ENCODE results near the gene OR14J1.
"Not testable (repeated sequence)": the region's sequence is repeated elsewhere in the genome, so short reads cannot be mapped to it uniquely, and the experiment has no call there.

The OR14J1 gene, protein sequence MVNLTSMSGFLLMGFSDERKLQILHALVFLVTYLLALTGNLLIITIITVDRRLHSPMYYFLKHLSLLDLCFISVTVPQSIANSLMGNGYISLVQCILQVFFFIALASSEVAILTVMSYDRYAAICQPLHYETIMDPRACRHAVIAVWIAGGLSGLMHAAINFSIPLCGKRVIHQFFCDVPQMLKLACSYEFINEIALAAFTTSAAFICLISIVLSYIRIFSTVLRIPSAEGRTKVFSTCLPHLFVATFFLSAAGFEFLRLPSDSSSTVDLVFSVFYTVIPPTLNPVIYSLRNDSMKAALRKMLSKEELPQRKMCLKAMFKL

DNA sequence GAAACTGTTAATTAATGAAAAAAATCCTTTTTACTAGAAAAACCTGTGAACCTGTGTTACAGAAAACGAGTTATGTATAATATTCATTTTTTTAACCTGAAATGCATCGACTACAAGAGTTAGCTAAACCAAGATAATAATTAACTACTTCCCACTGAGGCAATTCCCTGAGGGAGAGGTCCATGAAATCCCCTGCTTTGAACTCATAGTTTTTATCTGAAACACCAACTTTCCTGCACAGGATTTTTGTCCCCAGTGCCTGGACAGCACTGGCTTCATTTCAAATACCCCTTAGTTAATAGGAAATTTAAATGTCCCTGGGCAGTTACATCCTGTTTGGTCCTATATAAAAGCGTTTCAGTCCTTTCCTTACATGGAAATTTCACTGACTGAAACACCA, at the start of gene OR14J1:
OR14J1 (plus strand) TSS at position 386 of the 400 bp plus-strand sequence. CDS start 4,989 bp downstream, outside the sequence.
- no peak for DNase-seq (ENCODE audit: low spot score)

DNA sequence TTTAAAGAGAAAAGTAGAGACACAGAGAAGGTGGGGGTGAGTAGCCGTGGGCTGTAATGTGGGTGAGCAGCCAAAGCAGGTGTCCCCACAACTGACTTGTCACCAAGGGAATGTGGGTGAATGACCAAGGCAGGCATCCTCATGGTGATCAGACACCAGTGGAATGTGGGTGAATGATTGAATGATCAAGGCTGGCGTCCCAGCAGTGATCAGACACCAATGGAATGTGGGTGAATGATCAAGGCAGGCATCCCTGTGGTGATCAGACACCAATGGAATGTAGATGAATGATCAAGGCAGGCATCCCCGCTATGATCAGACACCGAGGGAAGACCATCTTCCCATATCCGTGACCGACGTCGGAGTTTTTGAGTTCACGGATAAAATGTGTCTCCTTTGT, 49.8 kb upstream of the OR14J1 start:
- no peak for DNase-seq (ENCODE audit: low spot score)

DNA sequence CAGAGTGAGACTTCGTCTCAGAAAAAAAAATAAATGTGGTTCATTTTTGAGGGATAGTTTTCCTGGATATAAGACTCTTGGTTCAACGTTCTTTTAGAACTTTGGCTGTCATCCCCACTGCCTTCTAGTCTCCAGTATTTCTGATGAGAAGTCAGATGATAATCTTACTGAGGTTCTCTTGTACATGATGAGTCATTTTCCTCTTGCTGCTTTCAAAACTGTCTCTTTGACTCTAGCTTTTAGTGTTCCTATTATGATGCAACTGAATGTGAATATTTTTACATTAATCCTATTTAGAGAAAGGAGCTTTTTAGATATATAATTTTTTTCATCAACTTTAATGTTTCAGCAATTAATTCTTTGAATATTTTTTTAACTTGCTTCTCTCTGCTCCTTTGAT, 46.0 kb upstream of the OR14J1 start:
- DNase-seq (ENCODE audit: low spot score) = no peak

DNA sequence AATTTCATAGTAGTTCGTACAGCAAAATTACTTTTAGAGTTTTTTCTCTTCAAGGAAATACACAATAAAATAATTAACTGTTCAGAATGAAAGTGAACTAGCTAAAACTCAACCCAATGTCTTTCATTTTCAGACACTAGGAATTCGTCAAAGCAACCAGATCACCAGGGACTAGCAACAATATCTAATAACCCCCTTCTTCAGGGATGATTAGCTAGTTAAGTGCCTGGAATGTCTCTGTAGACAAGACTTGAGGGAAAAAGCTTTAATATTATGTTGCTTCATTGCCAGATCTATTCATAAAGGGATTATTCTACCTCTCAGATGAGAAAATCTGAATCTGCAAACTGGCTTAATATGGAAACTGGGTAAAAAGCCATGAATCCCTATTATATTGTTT, 41.8 kb upstream of the OR14J1 start:
- no peak for DNase-seq (ENCODE audit: low spot score)

DNA sequence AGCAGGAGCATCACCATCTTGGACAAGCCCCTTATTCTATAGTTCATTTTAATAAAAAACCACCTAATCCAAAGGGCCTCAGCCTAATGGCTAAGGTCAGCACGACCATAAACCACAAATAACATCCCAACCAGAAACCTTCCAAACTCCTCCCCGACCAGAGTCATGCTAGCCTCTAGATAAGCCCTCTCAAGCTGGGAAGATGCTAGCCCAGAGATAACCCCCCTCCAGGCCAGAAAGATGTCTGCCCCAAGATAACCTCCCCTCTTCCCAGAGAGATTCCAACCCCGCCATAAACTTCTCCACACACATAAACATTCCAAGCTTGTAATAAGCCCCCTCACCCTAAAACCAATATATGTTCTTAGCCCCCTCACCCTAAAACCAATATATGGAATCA, 38.5 kb upstream of the OR14J1 start:
- DNase-seq (ENCODE audit: low spot score) = no peak

DNA sequence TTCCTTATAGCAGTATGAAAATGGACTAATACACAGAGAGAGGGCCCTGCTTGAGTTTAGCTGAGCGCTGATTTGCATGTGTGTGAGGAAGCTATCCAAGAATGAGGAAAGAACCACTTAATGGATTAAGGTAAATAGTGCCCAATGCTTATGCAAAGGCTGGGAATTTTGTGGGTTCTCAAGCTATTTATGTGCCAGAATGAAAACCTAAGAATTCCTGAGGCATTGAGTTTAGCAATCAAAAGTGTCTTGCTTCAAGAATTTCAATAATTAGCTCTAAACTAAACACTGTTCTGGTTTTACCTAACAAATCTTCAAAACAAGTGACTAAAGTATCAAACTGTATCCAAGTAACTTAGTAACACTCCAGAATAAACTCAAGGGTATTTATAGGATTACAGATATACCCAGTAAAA, 7.0 kb upstream of the OR14J1 start:
- DNase-seq (ENCODE audit: low spot score) = no peak

DNA sequence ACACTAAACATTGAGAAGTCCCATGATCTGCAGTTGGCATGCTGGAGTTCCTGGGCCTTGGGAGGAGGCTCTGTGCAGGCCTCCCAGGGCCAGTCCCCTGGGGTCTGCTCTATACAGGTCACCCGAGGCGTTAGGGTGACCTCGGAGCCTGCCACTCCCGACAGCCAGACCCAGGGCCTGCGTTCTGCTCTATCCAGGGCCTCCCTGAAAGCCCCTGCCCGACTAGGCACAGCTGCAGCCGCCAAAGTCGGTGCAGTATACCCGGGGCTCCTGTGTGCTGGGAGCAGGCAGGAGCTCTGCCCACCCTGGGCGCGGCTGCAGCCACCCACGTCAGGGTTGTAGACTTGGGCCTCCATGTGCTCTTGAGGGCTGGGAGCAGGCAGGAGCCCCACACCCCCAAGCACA, 6.3 kb upstream of the OR14J1 start:
- DNase-seq (ENCODE audit: low spot score) = no peak

DNA sequence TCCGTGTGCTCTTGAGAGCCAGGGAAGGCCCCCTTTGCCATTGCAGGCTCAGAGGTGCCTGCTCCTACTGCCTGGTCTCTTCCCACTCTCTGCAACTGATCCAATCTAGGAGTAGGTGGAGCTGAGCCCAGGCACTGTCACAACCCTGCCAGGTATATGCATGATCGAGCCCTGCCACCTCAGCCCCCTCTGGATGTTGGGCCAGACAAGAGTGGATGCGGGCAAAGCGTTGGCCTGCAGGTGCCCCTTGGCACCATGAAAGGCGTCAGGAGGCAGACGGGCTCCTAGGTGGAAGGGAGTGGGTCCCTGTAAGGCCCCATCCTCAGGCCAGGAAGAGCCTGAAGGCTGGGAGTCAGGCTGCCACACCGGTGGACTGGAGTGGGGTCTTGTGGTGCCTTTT, 5.9 kb upstream of the OR14J1 start:
- DNase-seq (ENCODE audit: low spot score) = no peak

DNA sequence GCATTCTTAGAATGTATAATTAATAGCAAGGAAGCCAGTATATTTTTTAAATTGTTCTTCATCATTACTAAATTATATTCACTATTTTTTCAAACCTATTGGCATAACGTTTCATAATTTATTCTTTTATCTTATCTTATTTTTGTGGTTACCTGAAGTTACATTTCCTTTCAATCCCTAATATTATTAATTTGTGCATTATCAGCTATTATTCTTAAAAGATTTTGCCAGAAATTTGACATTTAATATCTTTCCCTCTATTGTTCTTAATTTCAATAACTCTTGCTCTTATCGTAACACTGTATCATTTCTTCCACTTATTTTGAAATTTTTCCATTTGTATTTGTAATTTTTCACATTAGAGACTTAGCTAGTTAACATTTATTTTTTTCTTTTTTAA, 18.4 kb downstream of the OR14J1 start:
- no peak for DNase-seq (ENCODE audit: low spot score)

DNA sequence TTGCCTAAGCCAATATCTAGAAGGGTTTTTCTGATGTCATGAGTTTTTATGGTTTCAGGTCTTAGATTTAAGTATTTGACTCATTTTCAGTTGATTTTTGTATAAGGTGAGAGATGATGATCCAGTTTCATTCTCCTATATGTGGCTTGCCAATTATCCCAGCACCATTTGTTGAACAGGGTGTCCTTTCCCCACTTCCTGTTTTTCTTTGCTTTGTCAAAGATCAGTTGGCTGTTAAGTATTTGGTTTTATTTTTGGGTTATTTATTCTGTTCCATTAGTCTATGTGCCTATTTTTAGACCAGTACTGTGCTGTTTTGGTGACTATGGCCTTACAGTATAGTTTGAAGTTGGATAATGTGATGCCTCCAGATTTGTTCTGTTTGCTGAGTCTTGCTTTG, 21.8 kb downstream of the OR14J1 start:
- DNase-seq (ENCODE audit: low spot score) = not testable (repeated sequence)

DNA sequence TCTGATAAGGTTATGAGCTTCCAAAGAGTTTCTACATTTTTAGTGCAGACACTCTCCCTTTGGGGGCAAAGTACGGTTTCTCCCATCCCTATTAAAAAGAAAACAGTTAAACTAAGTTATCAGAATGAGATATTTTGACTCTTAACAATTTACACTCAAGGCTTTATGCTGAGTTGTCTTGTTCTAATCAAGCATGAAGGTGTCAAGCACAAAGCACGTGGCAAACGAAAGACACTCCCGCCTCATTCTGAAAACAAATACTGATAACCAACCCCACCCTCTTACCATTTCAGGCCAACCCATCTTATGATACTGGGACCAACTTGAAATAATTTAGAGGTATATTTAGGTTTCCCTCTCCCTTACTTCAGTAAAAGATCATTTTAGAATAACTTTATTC, 24.3 kb downstream of the OR14J1 start:
- DNase-seq (ENCODE audit: low spot score) = no peak

DNA sequence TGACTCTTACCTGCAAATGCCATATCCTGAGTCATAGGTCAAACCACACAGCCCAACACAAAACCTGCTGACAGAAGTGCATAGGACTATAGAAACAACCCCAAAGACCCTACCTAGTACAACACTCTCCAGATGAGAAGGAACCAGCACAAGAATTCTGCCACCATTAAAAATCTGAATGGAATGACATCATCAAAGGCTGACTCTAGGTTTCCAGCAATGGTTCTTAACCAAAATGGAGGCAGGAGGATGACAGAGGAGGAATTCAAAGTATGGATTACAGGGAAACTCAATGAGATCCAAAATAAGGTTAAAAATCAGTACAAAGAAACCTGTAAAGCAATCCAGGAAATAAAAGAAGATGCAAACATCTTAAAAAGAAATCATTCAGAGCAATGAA, 31.2 kb downstream of the OR14J1 start:
- no peak for DNase-seq (ENCODE audit: low spot score)

DNA sequence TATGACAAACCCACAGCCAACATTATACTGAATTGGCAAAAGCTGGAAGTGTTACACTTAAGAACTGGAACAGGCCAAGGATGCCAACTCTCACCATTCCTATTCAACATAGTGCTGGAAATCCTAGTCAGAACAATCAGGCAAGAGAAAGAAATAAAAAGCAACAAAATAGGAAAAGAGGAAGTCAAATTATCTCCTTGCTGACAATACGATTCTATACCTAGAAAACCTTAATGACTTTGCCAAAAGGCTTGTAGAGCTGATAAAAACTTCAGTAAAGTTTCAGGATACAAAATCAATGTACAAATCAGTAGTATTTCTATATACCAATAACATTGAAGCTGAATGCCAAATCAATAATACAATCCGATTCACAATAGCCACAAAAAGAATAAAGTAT, 34.8 kb downstream of the OR14J1 start:
- DNase-seq (ENCODE audit: low spot score) = no peak

DNA sequence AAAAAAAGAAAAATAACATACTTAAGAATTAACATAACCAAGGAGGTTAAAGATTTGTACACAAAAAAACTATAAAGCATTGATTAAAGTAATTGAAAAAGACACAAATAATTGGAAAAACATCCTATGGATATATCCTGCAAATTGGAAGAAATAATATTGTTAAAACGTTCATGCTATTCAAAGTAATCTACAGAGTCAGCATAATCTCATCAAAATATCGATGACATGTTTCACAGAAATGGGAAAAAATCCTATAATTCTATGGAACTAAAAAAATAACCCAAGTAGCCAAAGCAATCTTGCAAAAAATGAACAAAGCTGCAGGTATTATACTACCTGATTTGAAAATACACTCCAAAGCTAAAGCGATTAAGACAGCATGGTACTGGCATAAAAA, 43.9 kb downstream of the OR14J1 start:
- DNase-seq (ENCODE audit: low spot score) = no peak

DNA sequence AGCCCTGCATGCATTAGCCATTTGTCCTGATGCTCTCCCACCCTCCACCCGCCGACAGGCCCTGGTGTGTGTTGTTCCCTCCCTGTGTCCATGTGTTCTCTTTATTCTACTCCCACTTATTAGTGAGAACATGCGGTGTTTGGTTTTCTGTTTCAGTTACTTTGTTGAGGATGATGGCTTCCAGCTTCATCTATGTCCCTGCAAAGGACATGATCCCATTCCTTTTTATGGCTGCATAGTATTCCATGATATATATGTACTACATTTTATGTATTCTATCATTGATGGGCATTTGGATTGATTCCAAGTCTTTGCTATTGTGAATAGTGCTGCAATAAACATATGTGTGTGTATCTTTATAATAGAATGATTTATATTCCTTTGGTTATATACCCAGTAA, 47.8 kb downstream of the OR14J1 start:
- DNase-seq (ENCODE audit: low spot score) = not testable (repeated sequence)

DNA sequence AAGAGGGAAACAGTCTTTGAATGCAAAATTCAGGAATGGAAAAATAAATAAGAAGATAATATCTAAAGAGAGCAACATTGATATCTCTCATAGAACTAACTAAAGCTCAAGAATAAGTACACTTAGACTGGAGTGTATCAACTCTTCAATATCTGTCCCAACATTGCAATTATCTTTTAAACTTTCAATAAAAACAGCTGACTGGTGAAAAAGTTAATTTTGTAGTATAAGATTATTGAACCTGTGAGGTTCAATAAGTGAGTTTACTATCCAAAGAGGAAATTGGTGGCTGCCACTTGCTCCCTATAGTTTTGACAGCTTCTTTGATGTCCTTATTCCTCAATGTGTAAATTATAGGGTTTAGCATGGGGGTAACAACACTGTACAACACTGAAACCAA, 53.5 kb downstream of the OR14J1 start:
- DNase-seq (ENCODE audit: low spot score) = no peak

DNA sequence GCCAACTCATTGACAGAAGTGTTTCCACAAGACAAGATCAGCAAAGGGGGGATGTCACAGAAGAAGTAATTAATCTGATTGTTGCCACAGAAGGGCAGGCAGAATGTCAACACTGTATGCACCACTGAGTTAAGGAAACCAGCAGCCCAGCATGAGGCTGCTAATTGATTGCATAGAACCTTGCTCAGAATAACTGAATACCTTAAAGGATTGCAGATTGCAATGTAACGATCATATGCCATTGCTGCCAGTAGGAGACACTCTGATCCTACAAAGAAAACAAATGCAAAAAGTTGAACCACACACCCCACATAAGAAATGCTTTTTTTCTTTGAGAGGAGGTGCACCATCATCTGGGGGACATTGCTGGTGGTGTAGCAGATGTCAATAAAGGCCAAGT, 54.1 kb downstream of the OR14J1 start:
- no peak for DNase-seq (ENCODE audit: low spot score)
